H1 (cell line): ENCODE measurements around the gene PEX5L. TPM values are rescaled to one million over a fixed set of nuclear protein-coding genes. Genes with fewer than 3 reads are reported as not detected.

ENCODE experiments used
- CTCF ChIA-PET: fragments of 300-600 bp; sonication (Branson Sonifier 250); formaldehyde crosslinking; loops from one replicate; lab custom pipeline; 2021; ENCODE audit not compliant: partially characterized antibody; lab: Charles Lee
- POLR2A ChIA-PET: fragments of 300-600 bp; sonication (Branson Sonifier 250); formaldehyde crosslinking; loops from one replicate; lab custom pipeline; 2021; ENCODE audit warnings: inconsistent platforms; ENCODE audit not compliant: partially characterized antibody; lab: Charles Lee
- DNase-seq, 2 experiments: peaks; one replicate each; pipeline versions ENCODE4 v3.0.0 to v3.0.0-alpha.2; 2010 to 2022; ENCODE audit warnings: low spot score in 2 of 2, low read depth in 1 of 2, mixed read lengths in 1 of 2
- FAIRE-seq: peaks from 2 replicates; lab custom pipeline; 2011; peaks lifted over from hg19 to GRCh38; lab: Jason Lieb, UNC
- H2AFZ ChIP-seq: 2 replicates; pipeline ENCODE4 v1.8.1; 2012; ENCODE audit warnings: low read length, inconsistent platforms
- H2AK5ac ChIP-seq: 2 replicates; pipeline ENCODE4 v1.6.1; 2013; ENCODE audit warnings: low read depth, low read length
- H2BK120ac ChIP-seq: replicated peaks from 2 replicates; pipeline ENCODE3; 2013; ENCODE audit warnings: low read depth, low read length, inconsistent platforms
- H2BK12ac ChIP-seq: 2 replicates; pipeline ENCODE4 v1.6.1; 2013; ENCODE audit warnings: low read depth, low read length
- H2BK15ac ChIP-seq: 2 replicates; pipeline ENCODE4 v1.6.1; 2013; ENCODE audit warnings: low read length
- H2BK20ac ChIP-seq: 2 replicates; pipeline ENCODE4 v1.6.1; 2013; ENCODE audit warnings: low read length
- H2BK5ac ChIP-seq: 2 replicates; pipeline ENCODE4 v1.6.1; 2013; ENCODE audit warnings: low read depth, low read length
- H3K14ac ChIP-seq: 2 replicates; pipeline ENCODE4 v1.6.1; 2013; ENCODE audit warnings: inconsistent platforms; ENCODE audit not compliant: insufficient read length
- H3K18ac ChIP-seq: 2 replicates; pipeline ENCODE4 v1.6.1; 2013; ENCODE audit warnings: low read length; ENCODE audit errors: extremely low read depth
- H3K23ac ChIP-seq: 2 replicates; pipeline ENCODE4 v1.6.1; 2013; ENCODE audit warnings: inconsistent platforms; ENCODE audit not compliant: insufficient read length
- H3K23me2 ChIP-seq: 2 replicates; pipeline ENCODE4 v1.6.1; 2013; ENCODE audit warnings: low read depth, low read length
- H3K27ac ChIP-seq: 2 replicates; pipeline ENCODE4 v1.6.1; 2011; ENCODE audit warnings: low read depth, low read length, inconsistent platforms
- H3K27me3 ChIP-seq, 4 experiments: replicated peaks in 1 of 4; 1 replicate in 1 of 4; 2 replicates in 3 of 4; pipeline versions ENCODE4 v1.6.1 to v1.8.1; 2011 to 2013; ENCODE audit warnings: low read length in 3 of 4, mild to moderate bottlenecking in 3 of 4, inconsistent platforms in 2 of 4, mixed read lengths in 2 of 4, moderate library complexity in 1 of 4; ENCODE audit not compliant: control insufficient read depth in 3 of 4, insufficient read depth in 3 of 4; ENCODE audit errors: extremely low read depth in 1 of 4
- H3K36me3 ChIP-seq, 4 experiments: 2 replicates each; pipeline versions ENCODE4 v1.6.1 to v1.8.1; 2011 to 2013; ENCODE audit warnings: mild to moderate bottlenecking in 4 of 4, low read length in 3 of 4, moderate library complexity in 2 of 4, control low read depth in 1 of 4, inconsistent platforms in 1 of 4; ENCODE audit not compliant: insufficient read depth in 4 of 4, control insufficient read depth in 2 of 4
- H3K4ac ChIP-seq: replicated peaks from 2 replicates; pipeline ENCODE3; 2013; ENCODE audit warnings: low read length, low read depth, mixed read lengths, inconsistent platforms; ENCODE audit not compliant: insufficient read length
- H3K4me1 ChIP-seq, 4 experiments: replicated peaks in 1 of 4; 1 replicate in 1 of 4; 2 replicates in 3 of 4; pipeline versions ENCODE4 v1.6.1 to v1.8.1; 2011 to 2013; ENCODE audit warnings: low read length in 3 of 4, inconsistent platforms in 2 of 4, mixed read lengths in 1 of 4; ENCODE audit not compliant: insufficient read depth in 4 of 4, control insufficient read depth in 3 of 4
- H3K4me2 ChIP-seq, 2 experiments: 2 replicates each; pipeline versions ENCODE4 v1.6.1 to v1.8.1; 2011 to 2013; ENCODE audit warnings: low read depth in 2 of 2, low read length in 2 of 2, control low read depth in 1 of 2, inconsistent platforms in 1 of 2, mild to moderate bottlenecking in 1 of 2; ENCODE audit not compliant: insufficient read depth in 1 of 2
- H3K4me3 ChIP-seq, 4 experiments: fragments of 200-600, 300-600 bp in 1 of 4; sonication (generic), shearing (Covaris generic), sonication (Bioruptor Twin) in 1 of 4; 2 replicates each; pipeline versions ENCODE4 v1.5.1 to v1.8.1; 2011 to 2016; ENCODE audit warnings: low read length in 4 of 4, low read depth in 3 of 4, control low read depth in 2 of 4, inconsistent platforms in 2 of 4, mild to moderate bottlenecking in 2 of 4, mixed read lengths in 1 of 4, moderate library complexity in 1 of 4; ENCODE audit not compliant: insufficient read depth in 2 of 4; ENCODE audit errors: extremely low read depth in 1 of 4
- H3K56ac ChIP-seq: replicated peaks from 2 replicates; pipeline ENCODE3; 2013; ENCODE audit warnings: low read depth, mild to moderate bottlenecking, mixed read lengths, low read length, inconsistent platforms; ENCODE audit not compliant: insufficient read length
- H3K79me1 ChIP-seq: 2 replicates; pipeline ENCODE4 v1.6.1; 2013; ENCODE audit warnings: low read depth, low read length, control low read depth
- H3K79me2 ChIP-seq, 2 experiments: 2 replicates each; pipeline versions ENCODE4 v1.6.1 to v1.8.1; 2012 to 2013; ENCODE audit warnings: low read length in 2 of 2, mild to moderate bottlenecking in 2 of 2, inconsistent platforms in 1 of 2; ENCODE audit not compliant: insufficient read depth in 2 of 2, control insufficient read depth in 1 of 2
- H3K9ac ChIP-seq, 4 experiments: replicated peaks in 1 of 4; 1 replicate in 1 of 4; 2 replicates in 3 of 4; pipeline versions ENCODE4 v1.6.1 to v1.8.1; 2011 to 2013; ENCODE audit warnings: low read depth in 3 of 4, low read length in 3 of 4, control low read depth in 2 of 4, mild to moderate bottlenecking in 2 of 4, moderate library complexity in 2 of 4, inconsistent platforms in 1 of 4; ENCODE audit errors: extremely low read depth in 1 of 4
- H3K9me3 ChIP-seq, 2 experiments: 2 replicates each; pipeline versions ENCODE4 v1.6.1 to v1.8.1; 2012 to 2013; ENCODE audit warnings: mild to moderate bottlenecking in 2 of 2, moderate library complexity in 2 of 2, control low read depth in 1 of 2, inconsistent platforms in 1 of 2, low read depth in 1 of 2, low read length in 1 of 2, mixed read lengths in 1 of 2; ENCODE audit not compliant: insufficient read depth in 2 of 2
- H4K20me1 ChIP-seq, 2 experiments: replicated peaks in 1 of 2; 2 replicates each; pipeline versions ENCODE3 to v1.8.1; 2011 to 2013; ENCODE audit warnings: inconsistent platforms in 2 of 2, low read length in 2 of 2, mild to moderate bottlenecking in 1 of 2; ENCODE audit not compliant: insufficient read depth in 2 of 2, control insufficient read depth in 1 of 2
- H4K5ac ChIP-seq: 2 replicates; pipeline ENCODE4 v1.6.1; 2013; ENCODE audit warnings: low read length, low read depth, mixed read lengths, inconsistent platforms; ENCODE audit not compliant: insufficient read length
- H4K8ac ChIP-seq: 2 replicates; pipeline ENCODE4 v1.8.0; 2013; ENCODE audit warnings: mild to moderate bottlenecking, moderate library complexity, low read length, inconsistent platforms; ENCODE audit not compliant: insufficient read depth; ENCODE audit errors: extremely low read depth
- H4K91ac ChIP-seq: replicated peaks from 2 replicates; pipeline ENCODE3; 2013; ENCODE audit warnings: low read length, mixed read lengths, inconsistent platforms; ENCODE audit not compliant: insufficient read length
- ASH2L ChIP-seq: fragments of 200-600, 300-600 bp; sonication (generic); IDR thresholded peaks from one replicate; pipeline ENCODE4 v1.7.1; 2017; ENCODE audit warnings: low read length
- BACH1 ChIP-seq: IDR thresholded peaks from 2 replicates; pipeline ENCODE4 v1.6.1; 2012; ENCODE audit warnings: low read length, improper control_type of control experiment
- CTBP2 ChIP-seq: IDR thresholded peaks from 2 replicates; pipeline ENCODE4 v1.7.0; 2011; ENCODE audit warnings: borderline replicate concordance, mild to moderate bottlenecking, moderate library complexity, mixed read lengths, low read length; ENCODE audit not compliant: insufficient read depth, insufficient read length
- EGR1 ChIP-seq: IDR thresholded peaks from 2 replicates; pipeline ENCODE4 v1.6.1; 2011; ENCODE audit warnings: low read depth, low read length, borderline replicate concordance
- EZH2 ChIP-seq: fragments of 200-600 bp; sonication (generic); IDR thresholded peaks from 2 replicates; pipeline ENCODE4 v1.7.1; 2012; ENCODE audit warnings: low read depth, mild to moderate bottlenecking, moderate library complexity, low read length, inconsistent platforms; ENCODE audit not compliant: severe bottlenecking
- JUND ChIP-seq: IDR thresholded peaks from 2 replicates; pipeline ENCODE4 v1.6.1; 2011; ENCODE audit warnings: mild to moderate bottlenecking, improper control_type of control experiment, low read length
- KDM4A ChIP-seq: IDR thresholded peaks from one replicate; pipeline ENCODE4 v1.7.1; 2012; ENCODE audit warnings: low read depth, mild to moderate bottlenecking, moderate library complexity, low read length, inconsistent platforms; ENCODE audit not compliant: severe bottlenecking
- POLR2AphosphoS5 ChIP-seq: IDR thresholded peaks from 2 replicates; pipeline ENCODE4 v1.6.1; 2011; ENCODE audit warnings: low read depth, low read length
- RNF2 ChIP-seq: fragments of 200-900, 300-1000 bp; sonication (generic); IDR thresholded peaks from 2 replicates; pipeline ENCODE4 v1.7.1; 2016; ENCODE audit warnings: borderline replicate concordance, low read depth, mild to moderate bottlenecking, antibody characterized with exemption, low read length; ENCODE audit not compliant: poor library complexity, severe bottlenecking; ENCODE audit errors: missing control alignments
- SP1 ChIP-seq: IDR thresholded peaks from 2 replicates; pipeline ENCODE4 v1.6.1; 2011; ENCODE audit warnings: low read depth, low read length
- SP4 ChIP-seq: IDR thresholded peaks from 2 replicates; pipeline ENCODE4 v1.6.1; 2012; ENCODE audit warnings: low read length, inconsistent platforms
- YY1 ChIP-seq: IDR thresholded peaks from 2 replicates; pipeline ENCODE4 v1.6.1; 2011; ENCODE audit warnings: low read depth, mild to moderate bottlenecking, low read length
- WGBS, 2 experiments: shearing (Covaris generic) in 1 of 2; methylation state at CpG; one replicate each; pipeline versions ENCODE4 v1.1.6 to v1.1.7; 2013 to 2015; ENCODE audit warnings: low lambda C conversion rate in 2 of 2, mixed read lengths in 2 of 2, inconsistent platforms in 1 of 2, low coverage in 1 of 2, missing lambda C conversion rate in 1 of 2; ENCODE audit not compliant: insufficient replicate concordance in 2 of 2, insufficient coverage in 1 of 2, insufficient read length in 1 of 2; ENCODE audit errors: extremely low coverage in 1 of 2, missing lambda C conversion rate in 1 of 2; 5-methylcytosine and 5-hydroxymethylcytosine counted together
- polyA plus RNA-seq, 7 experiments: library from polyadenylated mRNA; depleted of rRNA in 3 of 7; stranded (reverse) in 5 of 7; unstranded in 2 of 7; fragments of >200 nt in 5 of 7; fragments of 200-250 nt in 2 of 7; gene quantifications; 1 replicate in 5 of 7; 2 replicates in 1 of 7; 4 replicates in 1 of 7; pipeline versions ENCODE4 v1.2.1 to v1.2.3, GENCODE V29; 2011 to 2013; ENCODE audit warnings: missing spikeins in 2 of 7, mixed read lengths in 2 of 7
- total RNA-seq: library from RNA; stranded (reverse); fragmentation: NEBNext Ultra II Directional; extraction: Animal tissue kit (Norgen Biotek cat#: 25700); gene quantifications from 2 replicates; pipeline ENCODE4 v1.2.1, GENCODE V29; 2021

Gene PEX5L
- total and polyA plus RNA-seq, 2 of the 8 experiments (the other 6 are each of a cell fraction or from before 2014, with no cell fraction given), result 0.80 to 4.2 TPM

- Histone ChIP-seq H3K4ac (no peak overlapping the region), H3K4me1 (no peaks in the 10 kb centered on the region), H3K79me1 (no peaks in the 10 kb centered on the region), H3K27me3 (no peaks in the 10 kb centered on the region), H3K23me2 (no peaks in the 10 kb centered on the region), H3K36me3 (no peaks in the 10 kb centered on the region; a peak in 1 of 8 replicates), H2BK5ac (no peak overlapping the region), H2BK15ac (no peak overlapping the region), H4K5ac (no peak overlapping the region), H2AK5ac (no peak overlapping the region), H2BK120ac (no peak overlapping the region), H4K91ac (no peak overlapping the region), H3K23ac (no peak overlapping the region), H4K20me1 (no peaks in the 10 kb centered on the region), H3K79me2 (no peaks in the 10 kb centered on the region), H3K18ac (no peak overlapping the region), H3K4me2 (no peak overlapping the region), H3K4me3 (no peak overlapping the region), H2AFZ (no peak overlapping the region), H2BK20ac (no peak overlapping the region), H3K9me3 (no peaks in the 10 kb centered on the region), H3K56ac (no peak overlapping the region), H3K14ac (no peak overlapping the region), H4K8ac (no peak overlapping the region), H2BK12ac (no peak overlapping the region), H3K27ac (no peak overlapping the region), H3K9ac (no peak overlapping the region)
- ChIA-PET CTCF (interaction anchor here (1.0 to 1.7 kb wide), 3 partner anchors 13 to 180 kb away, joined by 4 to 5 read pairs (median 5); no protein-coding TSS in a partner anchor), POLR2A (no interaction called here)
- FAIRE-seq (no peak), DNase-seq (no peak)
- WGBS, 2 experiments, result 100% methylated on average over 1 of the region's 1 CpG; no CpG with 5 or more reads in 1 of the 2 experiments
- TF ChIP-seq SP4 (no peak), SP1 (no peak), BACH1 (no peak), EGR1 (no peak), POLR2AphosphoS5 (no peak), YY1 (no peak), RNF2 (no peak), ASH2L (no peak), KDM4A (no peak), CTBP2 (no peak), JUND (no peak), EZH2 (no peak)
These were observed 44.9 kb downstream of the PEX5L start for GRCh38 chr3:179991883-179992282.
